Right lobe of liver (tissue), 6 donors: ENCODE measurements around the gene MKRN2OS. TPM values are rescaled to one million over a fixed set of nuclear protein-coding genes. Genes with fewer than 3 reads are reported as not detected.

Source experiments
- ATAC-seq, 4 donors: fragments of 200-7000 bp; cut with Tn5 transposase; one replicate each; pipeline ENCODE4 v1.9.1; 2020; ENCODE audit warnings: mild to moderate bottlenecking in 4 of 4, moderate library complexity in 4 of 4
- DNase-seq, 3 donors: peaks; one replicate each; pipeline ENCODE4 v3.0.0-alpha.2; 2020
- H3K27ac ChIP-seq, 3 donors: fragments of 200-600 bp; one replicate each; pipeline ENCODE4 v1.8.0; 2022
- H3K27me3 ChIP-seq, 2 donors: fragments of 200-600 bp; one replicate each; pipeline ENCODE4 v1.8.0; 2022
- H3K36me3 ChIP-seq, 4 donors: fragments of 200-600 bp; sonication (generic) in 1 of 4; one replicate each; pipeline versions ENCODE4 v1.5.1 to v1.8.0; 2017 to 2022; ENCODE audit warnings: control low read depth in 1 of 4
- H3K4me1 ChIP-seq, 4 donors: fragments of 200-600 bp; sonication (generic) in 1 of 4; one replicate each; pipeline versions ENCODE4 v1.5.1 to v1.8.0; 2017 to 2022; ENCODE audit warnings: control low read depth in 1 of 4
- H3K4me3 ChIP-seq, 3 donors: fragments of 200-600 bp; one replicate each; pipeline ENCODE4 v1.8.0; 2022
- H3K9me3 ChIP-seq, 4 donors: fragments of 200-600 bp; sonication (generic) in 1 of 4; one replicate each; pipeline versions ENCODE4 v1.5.1 to v1.8.0; 2017 to 2022; ENCODE audit warnings: control low read depth in 1 of 4
- CTCF ChIP-seq, 4 donors: fragments of 200-600 bp in 3 of 4; fragments of 450-650 bp in 1 of 4; IDR thresholded peaks; one replicate each; pipeline versions ENCODE4 v1.5.1 to v1.8.0; 2016 to 2022; ENCODE audit warnings: antibody characterized with exemption in 4 of 4, mild to moderate bottlenecking in 2 of 4
- POLR2A ChIP-seq: fragments of 450-650 bp; IDR thresholded peaks from one replicate; pipeline ENCODE4 v1.6.1; 2017; ENCODE audit warnings: antibody characterized with exemption, mild to moderate bottlenecking
- WGBS: methylation state at CpG from one replicate; pipeline ENCODE4 v1.1.6; 2018; ENCODE audit warnings: low coverage, low lambda C conversion rate; ENCODE audit not compliant: insufficient coverage; ENCODE audit errors: missing lambda C conversion rate; 5-methylcytosine and 5-hydroxymethylcytosine counted together
- intact Hi-C, 2 donors: fragments of 100-400 bp; cut with DNase I; formaldehyde crosslinking; loops; one replicate each; pipeline versions ENCODE4 v1.11.2 to v1.14.1; 2022
- total RNA-seq, 6 experiments: library from RNA; depleted of rRNA in 2 of 6; stranded (reverse); fragments of >200 nt in 2 of 6; fragmentation: NEBNext Ultra II Directional in 3 of 6; extraction: Animal tissue kit (Norgen Biotek cat#: 25700) in 3 of 6; gene quantifications; one replicate each; pipeline versions ENCODE4 v1.1.0 to v1.2.4, GENCODE V29; 2016 to 2023
- donor health status: DM: no; HTN: yes; CAD: no.
- donor health status: DM: no; HTN: no; CAD: no.
- donor health status: DM: no; HTN: no; CAD: no.
- donor health status: DM: no; HTN: yes; CAD: no.
- donor health status: DM: no; HTN: yes; CAD: no.

Gene MKRN2OS
- total RNA-seq, 6 experiments from 2014 or later: 0.31 TPM; not detected in 5

DNA sequence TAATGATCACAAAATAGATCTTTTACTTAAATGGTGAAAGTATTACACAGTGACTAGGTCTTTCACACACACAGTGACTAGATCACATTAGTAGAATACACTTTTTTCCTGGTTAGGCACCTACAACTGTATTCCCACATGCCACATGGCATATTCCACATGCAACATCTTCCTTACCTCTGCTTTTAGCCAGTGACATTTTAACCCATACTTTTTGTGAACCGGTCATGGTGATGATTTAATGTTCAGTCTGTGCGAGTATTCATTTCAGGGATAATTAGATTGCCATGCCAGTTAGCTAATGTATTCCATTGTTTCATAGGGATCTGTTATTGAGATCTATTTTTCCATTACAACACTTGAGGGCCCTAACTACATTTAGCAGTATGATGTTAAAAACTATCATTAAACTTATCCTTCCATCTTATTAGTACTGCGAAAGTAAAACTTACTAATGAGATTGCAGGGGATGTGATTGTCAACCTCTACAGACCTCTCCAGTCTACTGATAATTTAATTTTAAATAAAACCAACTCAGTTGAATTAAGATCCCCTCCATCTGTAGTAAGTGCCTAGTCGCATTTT is 32.7 kb downstream of the MKRN2OS start:
- Histone ChIP-seq H3K27me3 (no peaks in the 10 kb centered on the region), H3K9me3 (no peaks in the 10 kb centered on the region), H3K4me1 (no peaks in the 10 kb centered on the region), H3K4me3 (no peak overlapping the region), H3K36me3 (peaks cover 0 to 3% (median 0%) of the 10 kb centered on the region in 4 donors), H3K27ac (no peak overlapping the region)
- no peak for DNase-seq
- TF ChIP-seq CTCF (IDR thresholded peaks at IDR 0.05): no peak
- no peak for TF ChIP-seq POLR2A
- intact Hi-C loops: no loop called here
- no peak for ATAC-seq
- 87% methylated on average over 4 of the region's 4 CpGs for WGBS

- Histone ChIP-seq H3K9me3 (no peaks in the 10 kb centered on the region), H3K4me3 (no peak overlapping the region), H3K27ac (no peak overlapping the region), H3K4me1 (no peaks in the 10 kb centered on the region), H3K27me3 (no peaks in the 10 kb centered on the region), H3K36me3 (peaks cover 0 to 2% (median 0%) of the 10 kb centered on the region in 4 donors)
- intact Hi-C loops: no loop called here
- 85% methylated on average over 2 of the region's 3 CpGs for WGBS
- no peak for DNase-seq
- no peak for ATAC-seq
- TF ChIP-seq POLR2A: no peak
- TF ChIP-seq CTCF (IDR thresholded peaks at IDR 0.05): no peak
These were observed 35.8 kb downstream of the MKRN2OS start for GRCh38 chr3:12509466-12509865.

GRCh38 chr3:12508291-12508700 is 37.0 kb downstream of the MKRN2OS start:
- TF ChIP-seq CTCF (IDR thresholded peaks at IDR 0.05): no peak
- TF ChIP-seq POLR2A: no peak
- DNase-seq: no peak
- peaks cover 0 to 12% (median 2%) of the 10 kb centered on the region in 4 donors for H3K36me3 ChIP-seq
- intact Hi-C loops: no loop called here
- H3K9me3 ChIP-seq: no peaks in the 10 kb centered on the region
- H3K27me3 ChIP-seq: no peaks in the 10 kb centered on the region
- WGBS: 92% methylated on average over 2 of the region's 5 CpGs
- H3K4me1 ChIP-seq: no peaks in the 10 kb centered on the region
- H3K4me3 ChIP-seq: no peak overlapping the region
- H3K27ac ChIP-seq: no peak overlapping the region
- ATAC-seq: no peak

DNA sequence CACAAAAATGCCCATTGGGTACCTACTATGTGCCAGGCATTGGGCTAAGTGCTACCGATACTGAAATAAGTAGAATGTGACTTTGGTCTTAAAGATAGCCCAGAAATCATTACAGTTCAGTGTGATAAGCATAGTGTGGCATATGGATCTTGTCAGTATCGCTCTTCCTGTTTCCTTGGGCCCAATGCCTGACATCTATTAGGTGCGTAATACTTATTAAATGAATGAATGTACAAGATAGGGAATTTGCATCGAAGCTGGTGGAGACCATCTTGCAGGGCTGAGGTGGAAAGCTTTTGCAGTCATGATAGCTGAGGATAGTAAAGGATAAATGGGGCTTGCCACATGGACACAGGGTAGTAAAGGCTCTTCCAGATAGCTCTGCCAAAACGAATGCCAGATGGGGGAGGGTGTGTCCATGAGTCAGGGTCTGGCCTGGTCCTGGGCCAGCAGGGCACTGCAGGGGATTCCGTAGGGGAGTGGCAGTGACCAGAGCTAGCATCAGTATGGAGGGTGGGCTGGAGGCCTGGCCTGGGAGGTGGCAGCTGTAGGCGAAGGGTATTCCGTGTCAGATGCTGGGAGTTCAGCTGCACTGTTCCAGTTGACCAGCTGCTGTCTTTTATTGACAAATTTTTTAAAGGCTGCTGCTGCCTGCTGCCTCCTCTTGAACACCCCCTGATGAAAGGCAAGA is 37.6 kb downstream of the MKRN2OS start:
- WGBS: 80% methylated on average over 5 of the region's 8 CpGs

More for the DNA sequence above, 37.6 kb downstream of the MKRN2OS start:
- Histone ChIP-seq H3K27me3 (no peaks in the 10 kb centered on the region), H3K4me3 (no peak overlapping the region), H3K9me3 (no peaks in the 10 kb centered on the region), H3K36me3 (peaks cover 0 to 13% (median 2%) of the 10 kb centered on the region in 4 donors), H3K27ac (no peak overlapping the region), H3K4me1 (no peaks in the 10 kb centered on the region)
- DNase-seq: no peak
- intact Hi-C loops: no loop called here
- no peak for TF ChIP-seq POLR2A
- TF ChIP-seq CTCF (IDR thresholded peaks at IDR 0.05): no peak
- ATAC-seq: no peak
